OCI-LY7 (cell line): Measurements from ENCODE around the gene ATP1B2. TPM values are rescaled to one million over a fixed set of nuclear protein-coding genes. Genes with fewer than 3 reads are reported as not detected.
"Not testable (repeated sequence)": the region's sequence is repeated elsewhere in the genome, so short reads cannot be mapped to it uniquely, and the experiment has no call there.

Source experiments
- BruUV-seq: library from RNA; stranded (reverse); fragments of 400-500 nt; replicated peaks from 2 replicates; lab custom pipeline; 2021; lab: Mats Ljungman, UMichigan
- CTCF ChIA-PET: fragments of 300-600 bp; sonication (Branson Sonifier 250); formaldehyde crosslinking; loops from one replicate; lab custom pipeline; 2022; ENCODE audit warnings: antibody characterized with exemption; ENCODE audit not compliant: unreplicated experiment; lab: Charles Lee
- POLR2A ChIA-PET: fragments of 300-600 bp; sonication (Branson Sonifier 250); formaldehyde crosslinking; loops from one replicate; lab custom pipeline; 2022; ENCODE audit warnings: antibody characterized with exemption; lab: Charles Lee
- DNase-seq: peaks from one replicate; pipeline ENCODE4 v3.0.0-alpha.2; 2015; ENCODE audit warnings: low spot score
- H2AFZ ChIP-seq: fragments of 200-600 bp; sonication (generic), shearing (Covaris generic); 2 replicates; pipeline ENCODE4 v1.6.1; 2014; ENCODE audit warnings: mild to moderate bottlenecking, antibody characterized with exemption, low read length, moderate library complexity
- H3K27ac ChIP-seq: fragments of 200-600 bp; sonication (generic); 2 replicates; pipeline ENCODE4 v1.5.1; 2014; ENCODE audit warnings: mixed run types, low read depth, mild to moderate bottlenecking, moderate library complexity, low read length, inconsistent platforms; ENCODE audit not compliant: poor library complexity, severe bottlenecking
- H3K36me3 ChIP-seq: fragments of 200-600 bp; sonication (generic); 2 replicates; pipeline ENCODE4 v1.6.1; 2014; ENCODE audit warnings: mild to moderate bottlenecking, antibody characterized with exemption, low read length, moderate library complexity, mixed read lengths; ENCODE audit not compliant: insufficient read depth
- H3K4me1 ChIP-seq: fragments of 200-600 bp; sonication (generic); 2 replicates; pipeline ENCODE4 v1.5.1; 2014; ENCODE audit warnings: mild to moderate bottlenecking, low read length; ENCODE audit not compliant: insufficient read depth, poor library complexity, severe bottlenecking
- H3K4me2 ChIP-seq: fragments of 200-600 bp; sonication (generic); 2 replicates; pipeline ENCODE4 v1.6.1; 2014; ENCODE audit warnings: mild to moderate bottlenecking, low read length
- H3K4me3 ChIP-seq: fragments of 200-600 bp; sonication (generic); 2 replicates; pipeline ENCODE4 v1.5.1; 2014; ENCODE audit warnings: mild to moderate bottlenecking, low read depth, low read length; ENCODE audit not compliant: poor library complexity, severe bottlenecking
- H3K79me2 ChIP-seq: fragments of 200-600 bp; sonication (generic); 2 replicates; pipeline ENCODE4 v1.6.1; 2016; ENCODE audit warnings: low read depth, mild to moderate bottlenecking, low read length, moderate library complexity, mixed read lengths; ENCODE audit not compliant: insufficient read depth
- H3K9me2 ChIP-seq: fragments of 200-600 bp; sonication (generic); 2 replicates; pipeline ENCODE4 v1.6.1; 2016; ENCODE audit warnings: mild to moderate bottlenecking, low read length, mixed read lengths; ENCODE audit not compliant: insufficient read depth
- H3K9me3 ChIP-seq: fragments of 200-600 bp; sonication (generic); 2 replicates; pipeline ENCODE4 v1.6.1; 2014; ENCODE audit warnings: mild to moderate bottlenecking, mixed run types, low read length, mixed read lengths
- H4K20me1 ChIP-seq: fragments of 200-600 bp; sonication (generic); 2 replicates; pipeline ENCODE4 v1.6.1; 2014; ENCODE audit warnings: mild to moderate bottlenecking, antibody characterized with exemption, low read length, moderate library complexity, mixed read lengths; ENCODE audit not compliant: insufficient read depth
- EZH2phosphoT487 ChIP-seq: fragments of 200-600 bp; sonication (generic); IDR thresholded peaks from 2 replicates; pipeline ENCODE4 v1.6.1; 2018; ENCODE audit warnings: low read depth, borderline replicate concordance, mild to moderate bottlenecking, mixed run types, antibody characterized with exemption, low read length, moderate library complexity, mixed read lengths
- intact Hi-C: fragments of 100-400 bp; cut with micrococcal nuclease; formaldehyde crosslinking; loops from one replicate; pipeline ENCODE4 v1.10.0; 2022; ENCODE audit not compliant: unreplicated experiment
- total RNA-seq, 2 experiments: library from RNA; depleted of rRNA in 1 of 2; stranded (reverse); fragments of >200 nt in 1 of 2; shearing (Covaris generic) in 1 of 2; gene quantifications; 2 replicates each; pipeline ENCODE4 v1.2.3, GENCODE V29; 2014 to 2022
- TF ChIP-seq, protein P1 (sequence below): fragments of 200-600 bp; sonication (generic); conservative IDR thresholded peaks from 2 replicates; pipeline ENCODE4 v1.5.1; 2014; ENCODE audit warnings: mild to moderate bottlenecking, antibody characterized with exemption, low read length, moderate library complexity, mixed read lengths

ATP1B2 gene
- total RNA-seq, 2 experiments from 2014 or later: not detected

DNA sequence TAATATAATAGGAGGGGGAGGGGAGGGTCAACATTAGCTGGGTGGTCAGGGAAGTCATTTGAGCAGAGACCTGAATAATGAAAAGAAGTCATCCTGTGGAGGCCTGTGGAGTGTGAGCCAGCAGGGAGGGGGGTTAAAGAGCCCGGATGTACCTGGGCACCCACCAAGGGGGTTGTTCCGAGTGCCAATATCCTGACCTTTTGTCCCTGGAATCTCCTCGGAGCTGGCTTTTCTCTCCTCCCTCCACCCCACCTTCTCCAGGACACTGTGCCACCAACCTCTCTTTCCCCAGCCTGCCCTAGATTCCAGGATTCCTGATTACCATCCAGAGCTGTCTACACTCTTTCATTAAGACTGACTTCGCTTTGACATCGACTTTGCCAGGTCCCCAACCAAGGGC lies 14.6 kb upstream of the ATP1B2 start:
- no peak overlapping the region for H3K4me2 ChIP-seq
- no TSS peak for BruUV-seq
- no peaks in the 10 kb centered on the region for H3K9me2 ChIP-seq
- H3K36me3 ChIP-seq: no peaks in the 10 kb centered on the region
- TF ChIP-seq, protein P1, sequence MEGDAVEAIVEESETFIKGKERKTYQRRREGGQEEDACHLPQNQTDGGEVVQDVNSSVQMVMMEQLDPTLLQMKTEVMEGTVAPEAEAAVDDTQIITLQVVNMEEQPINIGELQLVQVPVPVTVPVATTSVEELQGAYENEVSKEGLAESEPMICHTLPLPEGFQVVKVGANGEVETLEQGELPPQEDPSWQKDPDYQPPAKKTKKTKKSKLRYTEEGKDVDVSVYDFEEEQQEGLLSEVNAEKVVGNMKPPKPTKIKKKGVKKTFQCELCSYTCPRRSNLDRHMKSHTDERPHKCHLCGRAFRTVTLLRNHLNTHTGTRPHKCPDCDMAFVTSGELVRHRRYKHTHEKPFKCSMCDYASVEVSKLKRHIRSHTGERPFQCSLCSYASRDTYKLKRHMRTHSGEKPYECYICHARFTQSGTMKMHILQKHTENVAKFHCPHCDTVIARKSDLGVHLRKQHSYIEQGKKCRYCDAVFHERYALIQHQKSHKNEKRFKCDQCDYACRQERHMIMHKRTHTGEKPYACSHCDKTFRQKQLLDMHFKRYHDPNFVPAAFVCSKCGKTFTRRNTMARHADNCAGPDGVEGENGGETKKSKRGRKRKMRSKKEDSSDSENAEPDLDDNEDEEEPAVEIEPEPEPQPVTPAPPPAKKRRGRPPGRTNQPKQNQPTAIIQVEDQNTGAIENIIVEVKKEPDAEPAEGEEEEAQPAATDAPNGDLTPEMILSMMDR: no peak
- no peak for TF ChIP-seq EZH2phosphoT487
- intact Hi-C loops: loop anchor here (10.0 kb wide), 1 partner anchor 149 kb away; no protein-coding TSS in a partner anchor
- H2AFZ ChIP-seq: no peak overlapping the region
- H3K4me3 ChIP-seq: no peak overlapping the region
- CTCF ChIA-PET: no interaction called here
- H3K27ac ChIP-seq: no peak overlapping the region
- H4K20me1 ChIP-seq: no peaks in the 10 kb centered on the region
- H3K9me3 ChIP-seq: no peaks in the 10 kb centered on the region
- H3K79me2 ChIP-seq: no peaks in the 10 kb centered on the region
- no peak for DNase-seq
- POLR2A ChIA-PET: interaction anchor here (0.6 kb wide), 1 partner anchor 108 kb away, joined by 5 read pairs; no protein-coding TSS in a partner anchor
- H3K4me1 ChIP-seq: no peaks in the 10 kb centered on the region

DNA sequence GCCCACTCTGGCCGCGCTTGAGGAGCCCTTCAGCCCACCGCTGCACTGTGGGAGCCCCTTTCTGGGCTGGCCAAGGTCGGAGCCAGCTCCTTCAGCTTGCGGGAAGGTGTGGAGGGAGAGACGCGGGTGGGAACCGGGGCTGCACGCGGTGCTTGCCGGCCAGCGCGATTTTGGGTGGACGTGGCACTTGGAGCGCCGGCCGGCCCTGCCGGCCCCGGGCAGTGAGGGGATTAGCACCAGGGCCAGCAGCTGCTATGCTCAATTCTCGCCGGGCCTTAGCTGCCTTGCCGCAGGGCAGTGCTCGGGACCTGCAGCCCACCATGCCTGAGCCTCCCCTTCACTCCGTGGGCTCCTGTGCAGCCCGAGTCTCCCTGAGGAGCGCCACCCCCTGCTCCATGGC lies 9.9 kb upstream of the ATP1B2 start:
- TF ChIP-seq, protein P1: no peak
- TF ChIP-seq EZH2phosphoT487: no peak
- no peak overlapping the region for H2AFZ ChIP-seq
- H3K4me2 ChIP-seq: no peak overlapping the region
- no TSS peak for BruUV-seq
- peaks cover 4% of the 10 kb centered on the region for H3K4me1 ChIP-seq
- H3K9me2 ChIP-seq: no peaks in the 10 kb centered on the region
- no peak overlapping the region for H3K4me3 ChIP-seq
- no peak for DNase-seq
- H3K36me3 ChIP-seq: no peaks in the 10 kb centered on the region
- H4K20me1 ChIP-seq: no peaks in the 10 kb centered on the region
- no peaks in the 10 kb centered on the region for H3K9me3 ChIP-seq
- H3K79me2 ChIP-seq: no peaks in the 10 kb centered on the region
- ChIA-PET CTCF (no interaction called here), POLR2A (no interaction called here)
- intact Hi-C loops: no loop called here
- no peak overlapping the region for H3K27ac ChIP-seq

DNA sequence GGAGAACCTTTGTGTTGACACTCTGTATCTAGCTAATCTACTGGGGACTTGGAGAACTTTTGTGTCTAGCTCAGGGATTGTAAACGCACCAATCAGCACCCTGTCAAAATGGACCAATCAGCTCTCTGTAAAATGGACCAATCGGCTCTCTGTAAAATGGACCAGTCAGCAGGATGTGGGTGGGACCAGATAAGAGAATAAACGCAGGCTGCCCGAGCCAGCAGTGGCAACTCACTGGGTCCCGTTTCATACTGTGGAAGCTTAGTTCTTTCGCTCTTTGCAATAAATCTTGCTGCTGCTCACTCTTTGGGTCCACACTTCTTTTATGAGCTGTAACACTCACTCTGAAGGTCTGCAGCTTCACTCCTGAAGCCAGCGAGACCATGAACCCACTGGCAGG lies 9.1 kb upstream of the ATP1B2 start:
- not testable (repeated sequence) for H3K4me2 ChIP-seq

More for the DNA sequence above, 9.1 kb upstream of the ATP1B2 start:
- H4K20me1 ChIP-seq, H3K4me3 ChIP-seq, intact Hi-C loops, CTCF ChIA-PET, H3K9me2 ChIP-seq, H2AFZ ChIP-seq, H3K36me3 ChIP-seq, H3K4me1 ChIP-seq, H3K79me2 ChIP-seq, H3K27ac ChIP-seq, BruUV-seq, H3K9me3 ChIP-seq, POLR2A ChIA-PET, DNase-seq: not testable (repeated sequence)
